ENCODE data around the gene MACROH2A1. TPM values are rescaled to one million over a fixed set of nuclear protein-coding genes. Genes with fewer than 3 reads are reported as not detected.
A peak's percentile ranks its signal among the peaks of the same experiment; 100 is the strongest.

The MACROH2A1 gene
- total RNA-seq, 2 donors from 2014 or later = 124 to 141 TPM

DNA sequence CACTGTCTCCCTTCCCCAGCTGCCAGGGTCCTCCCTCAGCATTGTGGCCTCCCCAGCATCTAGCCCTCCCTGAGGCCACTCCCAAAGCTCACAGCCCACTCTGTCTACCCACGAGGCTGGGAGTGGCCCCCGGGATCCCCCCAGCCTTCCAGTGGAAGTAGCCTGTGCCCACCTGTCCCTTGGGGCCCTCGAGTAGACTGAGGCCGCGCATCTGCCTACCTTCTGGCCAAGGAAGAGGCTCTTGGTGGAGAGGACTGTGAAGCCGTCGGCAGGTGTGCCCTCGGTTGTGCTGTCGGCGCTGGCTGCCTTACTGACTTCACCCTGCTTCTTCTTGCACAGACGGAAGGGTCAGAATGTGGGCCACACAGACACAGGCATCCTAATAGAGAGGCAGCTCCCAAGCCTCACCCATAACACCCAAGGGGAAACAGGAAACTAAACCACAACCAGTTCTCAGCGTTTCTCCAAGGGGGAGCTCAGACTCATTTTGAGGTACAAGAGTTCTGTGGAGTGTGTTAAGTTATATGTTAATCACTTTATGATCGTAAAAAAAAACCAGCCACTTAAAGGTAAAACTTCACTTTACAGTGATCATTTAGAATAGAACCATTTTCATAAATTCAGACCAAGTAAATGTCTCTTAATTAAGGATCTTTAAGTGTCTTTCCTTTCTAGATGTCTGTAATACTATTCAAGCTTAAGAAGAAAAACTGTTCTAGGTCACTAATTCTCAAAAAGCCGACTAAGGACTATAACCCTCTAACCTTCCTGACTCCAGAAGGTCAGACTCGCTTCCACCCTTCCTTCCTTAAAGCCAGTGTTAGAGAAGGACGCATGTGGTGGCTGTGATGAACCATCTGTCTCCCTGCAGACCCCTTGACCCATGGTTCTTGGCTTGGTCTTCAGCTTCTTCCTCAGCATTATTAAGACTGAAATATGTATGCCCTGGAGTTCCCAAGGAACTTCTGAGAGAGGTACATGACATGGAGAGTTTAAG is 38.5 kb downstream of the MACROH2A1 start:
- Mint-ChIP-seq H3K4me1 (peaks cover 7% of the 10 kb centered on the region), H3K36me3 (ENCODE audit: low read depth) (peaks cover 2% of the 10 kb centered on the region), H3K27me3 (no peaks in the 10 kb centered on the region), H3K27ac (peak overlapping the region; percentile 37), H3K4me3 (no peak overlapping the region)
- H3K9me3 ChIP-seq (ENCODE audit: control insufficient read depth, low read length, poor library complexity, severe bottlenecking) = no peaks in the 10 kb centered on the region
- DNase-seq (no peak), ATAC-seq (no peak)

GRCh38 chr5:135359374-135360165 is 39.5 kb downstream of the MACROH2A1 start:
- Mint-ChIP-seq H3K36me3 (ENCODE audit: low read depth) (peaks cover 4% of the 10 kb centered on the region), H3K4me1 (peaks cover 9% of the 10 kb centered on the region), H3K27ac (peak overlapping the region; percentile 37), H3K4me3 (no peak overlapping the region), H3K27me3 (no peaks in the 10 kb centered on the region)
- no peaks in the 10 kb centered on the region for H3K9me3 ChIP-seq (ENCODE audit: control insufficient read depth, low read length, poor library complexity, severe bottlenecking)
- DNase-seq (no peak), ATAC-seq (no peak)

DNA sequence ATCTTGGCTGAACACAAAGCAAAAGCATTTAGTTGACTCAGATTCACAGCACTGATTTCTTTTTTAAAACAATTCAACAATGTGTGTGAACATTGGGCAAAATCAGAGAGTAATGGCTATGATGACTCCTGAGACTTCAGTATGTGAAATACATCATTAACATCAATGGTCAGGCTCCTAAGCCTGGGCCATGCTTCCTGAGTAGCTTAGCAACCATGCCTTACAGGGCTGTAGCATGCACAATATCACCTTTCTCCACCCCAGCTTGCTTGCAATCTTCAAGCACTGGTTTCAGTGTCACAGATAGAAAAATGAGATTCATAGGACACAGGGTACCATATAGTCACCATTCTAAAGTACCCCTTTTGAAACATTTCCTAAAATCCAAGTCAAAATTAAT is 41.3 kb downstream of the MACROH2A1 start:
- Mint-ChIP-seq H3K27ac (no peak overlapping the region), H3K4me3 (no peak overlapping the region), H3K27me3 (no peaks in the 10 kb centered on the region), H3K4me1 (peaks cover 8% of the 10 kb centered on the region), H3K36me3 (ENCODE audit: low read depth) (peaks cover 4% of the 10 kb centered on the region)
- no peak for ATAC-seq
- no peaks in the 10 kb centered on the region for H3K9me3 ChIP-seq (ENCODE audit: control insufficient read depth, low read length, poor library complexity, severe bottlenecking)
- DNase-seq = no peak

DNA sequence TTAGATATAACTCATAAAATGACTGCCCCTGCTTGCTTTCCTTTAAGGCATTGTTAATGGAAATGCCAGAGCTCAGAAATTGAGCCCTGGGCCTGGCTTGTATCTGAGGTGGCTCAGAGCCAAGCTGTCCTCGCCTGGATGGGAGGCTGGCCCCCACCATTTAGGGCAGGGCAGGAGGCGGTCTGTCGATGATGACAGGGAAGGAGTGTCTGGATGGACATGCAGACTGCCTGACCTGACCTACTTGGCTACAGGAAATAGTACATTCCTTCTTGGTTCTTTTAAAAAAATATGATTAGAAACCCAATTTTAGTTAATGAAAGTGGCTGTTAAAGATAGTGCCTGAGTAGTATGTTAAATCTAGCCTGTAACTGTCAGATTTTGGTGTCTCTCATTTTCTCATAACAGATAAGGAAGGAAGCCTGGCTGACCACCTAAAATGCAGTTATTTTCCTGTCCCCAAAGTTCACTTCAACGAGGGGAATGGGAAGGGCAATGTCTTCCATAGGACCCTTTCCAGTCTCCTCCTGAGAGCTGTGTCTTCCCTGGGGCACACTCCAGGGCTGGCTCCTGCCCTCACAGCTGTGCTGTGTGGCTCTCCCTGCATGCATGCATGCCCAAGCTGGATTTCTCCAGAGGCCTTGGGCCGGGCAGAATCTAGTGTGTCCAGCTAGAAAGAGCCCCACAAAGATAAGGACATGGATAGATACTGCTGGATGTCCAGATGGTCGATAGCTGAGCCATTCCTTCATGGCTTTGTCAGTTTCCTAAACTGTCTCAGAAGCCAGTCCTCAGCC is 42.3 kb downstream of the MACROH2A1 start:
- peaks cover 4% of the 10 kb centered on the region for H3K36me3 Mint-ChIP-seq (ENCODE audit: low read depth)

GRCh38 chr5:135355169-135355568 is 43.9 kb downstream of the MACROH2A1 start:
- Mint-ChIP-seq H3K27me3 (no peaks in the 10 kb centered on the region), H3K27ac (peak overlapping the region; percentile 39), H3K4me1 (peaks cover 6% of the 10 kb centered on the region), H3K4me3 (no peak overlapping the region), H3K36me3 (ENCODE audit: low read depth) (peaks cover 6% of the 10 kb centered on the region)
- no peaks in the 10 kb centered on the region for H3K9me3 ChIP-seq (ENCODE audit: control insufficient read depth, low read length, poor library complexity, severe bottlenecking)
- ATAC-seq (no peak), DNase-seq (no peak)

More for the DNA sequence above, 42.3 kb downstream of the MACROH2A1 start:
- Mint-ChIP-seq H3K27ac (no peak overlapping the region), H3K27me3 (no peaks in the 10 kb centered on the region), H3K4me1 (peaks cover 8% of the 10 kb centered on the region), H3K4me3 (no peak overlapping the region)
- ATAC-seq = no peak
- DNase-seq = no peak
- H3K9me3 ChIP-seq (ENCODE audit: control insufficient read depth, low read length, poor library complexity, severe bottlenecking) = no peaks in the 10 kb centered on the region

GRCh38 chr5:135353952-135354721 is 44.9 kb downstream of the MACROH2A1 start:
- ATAC-seq = no peak
- Mint-ChIP-seq H3K27me3 (no peaks in the 10 kb centered on the region), H3K27ac (peak overlapping the region; percentile 29), H3K4me1 (peaks cover 5% of the 10 kb centered on the region), H3K36me3 (ENCODE audit: low read depth) (peaks cover 6% of the 10 kb centered on the region), H3K4me3 (no peak overlapping the region)
- DNase-seq = no peak
- no peaks in the 10 kb centered on the region for H3K9me3 ChIP-seq (ENCODE audit: control insufficient read depth, low read length, poor library complexity, severe bottlenecking)

DNA sequence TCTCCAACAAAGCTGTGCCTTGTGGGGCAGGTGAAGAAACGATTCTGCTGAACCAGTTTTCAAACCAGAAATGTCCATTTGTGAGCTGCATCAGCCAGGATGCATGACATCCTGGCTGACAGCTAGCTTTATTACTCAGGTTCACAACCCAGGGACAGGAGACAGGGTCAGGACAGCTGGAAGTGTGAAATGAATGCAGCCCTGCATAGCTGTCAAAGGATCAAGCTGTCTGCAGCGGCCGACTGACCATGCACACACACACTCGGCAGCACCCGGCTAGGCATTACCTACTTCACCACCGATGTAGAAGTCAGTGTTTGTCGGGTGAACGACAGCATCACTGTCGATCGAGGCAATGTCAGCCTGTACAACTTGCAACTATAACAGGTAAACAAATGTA is 48.5 kb downstream of the MACROH2A1 start:
- no peaks in the 10 kb centered on the region for H3K9me3 ChIP-seq (ENCODE audit: control insufficient read depth, low read length, poor library complexity, severe bottlenecking)
- Mint-ChIP-seq H3K27ac (peak overlapping the region; percentile 2), H3K27me3 (no peaks in the 10 kb centered on the region), H3K4me1 (peaks cover 2% of the 10 kb centered on the region), H3K4me3 (no peak overlapping the region), H3K36me3 (ENCODE audit: low read depth) (peaks cover 5% of the 10 kb centered on the region)
- DNase-seq (no peak), ATAC-seq (no peak)

DNA sequence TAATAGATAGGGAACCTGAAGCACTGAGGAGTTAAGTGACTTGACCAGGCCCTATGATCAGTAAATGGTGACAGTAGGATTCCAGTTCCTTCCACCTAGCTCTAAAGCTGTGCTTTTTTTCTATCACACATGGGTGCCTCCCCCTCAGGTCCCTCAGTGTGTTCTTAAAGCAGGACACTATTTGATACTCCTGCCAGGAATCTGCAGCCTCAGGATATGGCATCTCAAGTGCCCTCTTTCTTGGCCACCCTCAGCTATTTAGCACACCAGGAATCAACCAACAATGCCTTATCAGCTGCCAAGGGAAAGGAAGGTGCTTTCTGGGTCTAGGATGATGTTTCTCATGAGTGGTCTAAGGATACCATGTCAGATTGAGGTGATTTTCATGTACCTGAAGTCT is 49.1 kb downstream of the MACROH2A1 start:
- DNase-seq = no peak
- H3K9me3 ChIP-seq (ENCODE audit: control insufficient read depth, low read length, poor library complexity, severe bottlenecking) = no peaks in the 10 kb centered on the region
- peak overlapping the region; percentile 2 for H3K27ac Mint-ChIP-seq
- no peaks in the 10 kb centered on the region for H3K4me1 Mint-ChIP-seq
- no peak for ATAC-seq
- H3K27me3 Mint-ChIP-seq = no peaks in the 10 kb centered on the region
- H3K36me3 Mint-ChIP-seq (ENCODE audit: low read depth) = peaks cover 2% of the 10 kb centered on the region
- H3K4me3 Mint-ChIP-seq = no peak overlapping the region

DNA sequence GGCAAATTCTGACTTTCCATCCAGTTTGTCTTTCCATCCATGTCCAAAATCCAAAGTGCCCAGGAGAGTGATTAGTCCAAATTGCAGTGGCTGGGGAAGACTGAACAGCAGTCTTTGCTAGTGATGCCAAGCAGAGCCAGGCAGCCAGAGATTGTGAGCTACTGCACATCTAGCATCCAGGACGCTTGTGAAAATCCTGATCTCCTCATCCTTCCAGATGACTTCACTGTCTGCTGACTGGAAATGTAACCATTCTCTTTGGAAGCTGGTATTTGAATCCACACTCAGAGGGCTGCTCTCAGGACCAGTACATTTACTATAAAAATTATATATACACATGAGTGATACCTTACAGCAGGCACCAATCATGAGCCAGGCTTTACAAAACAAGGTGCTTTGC is 49.6 kb downstream of the MACROH2A1 start:
- H3K9me3 ChIP-seq (ENCODE audit: control insufficient read depth, low read length, poor library complexity, severe bottlenecking) = no peaks in the 10 kb centered on the region
- no peak overlapping the region for H3K4me3 Mint-ChIP-seq
- ATAC-seq (no peak), DNase-seq (no peak)
- H3K4me1 Mint-ChIP-seq = no peaks in the 10 kb centered on the region
- peaks cover 2% of the 10 kb centered on the region for H3K36me3 Mint-ChIP-seq (ENCODE audit: low read depth)
- H3K27me3 Mint-ChIP-seq = no peaks in the 10 kb centered on the region
- H3K27ac Mint-ChIP-seq = peak overlapping the region; percentile 2

- no peaks in the 10 kb centered on the region for H3K9me3 ChIP-seq (ENCODE audit: control insufficient read depth, low read length, poor library complexity, severe bottlenecking)
- Mint-ChIP-seq H3K27ac (no peak overlapping the region), H3K36me3 (ENCODE audit: low read depth) (peaks cover 2% of the 10 kb centered on the region), H3K4me3 (no peak overlapping the region), H3K27me3 (no peaks in the 10 kb centered on the region), H3K4me1 (peaks cover 2% of the 10 kb centered on the region)
- DNase-seq (no peak), ATAC-seq (no peak)
Measured at GRCh38 chr5:135348918-135349317, 50.1 kb downstream of the MACROH2A1 start.

- no peaks in the 10 kb centered on the region for H3K9me3 ChIP-seq (ENCODE audit: control insufficient read depth, low read length, poor library complexity, severe bottlenecking)
- Mint-ChIP-seq H3K4me1 (peaks cover 3% of the 10 kb centered on the region), H3K27me3 (no peaks in the 10 kb centered on the region), H3K4me3 (no peak overlapping the region), H3K27ac (no peak overlapping the region), H3K36me3 (ENCODE audit: low read depth) (peaks cover 2% of the 10 kb centered on the region)
- no peak for ATAC-seq
- DNase-seq = no peak
Measured at GRCh38 chr5:135347392-135347791, 51.6 kb downstream of the MACROH2A1 start.

- Mint-ChIP-seq H3K4me1 (peaks cover 3% of the 10 kb centered on the region), H3K27me3 (no peaks in the 10 kb centered on the region), H3K27ac (peak overlapping the region; percentile 14), H3K4me3 (no peak overlapping the region), H3K36me3 (ENCODE audit: low read depth) (peaks cover 2% of the 10 kb centered on the region)
- no peaks in the 10 kb centered on the region for H3K9me3 ChIP-seq (ENCODE audit: control insufficient read depth, low read length, poor library complexity, severe bottlenecking)
- ATAC-seq (no peak), DNase-seq (no peak)
Measured at GRCh38 chr5:135345956-135346731, 52.9 kb downstream of the MACROH2A1 start.
